WTC11 (cell line): ENCODE measurements around the gene SHOC2. TPM values are rescaled to one million over a fixed set of nuclear protein-coding genes. Genes with fewer than 3 reads are reported as not detected.

Experiments
- ATAC-seq: fragments of 200-7000 bp; cut with Tn5 transposase; 2 replicates; pipeline ENCODE4 v1.10.0; 2021; ENCODE audit warnings: mild to moderate bottlenecking, moderate library complexity
- CTCF ChIA-PET: fragments of 300-600 bp; sonication (Branson Sonifier 250); formaldehyde crosslinking; loops from one replicate; lab custom pipeline; 2021; ENCODE audit warnings: antibody characterized with exemption; lab: Charles Lee
- POLR2A ChIA-PET: fragments of 350-600 bp; sonication (Branson Sonifier 250); formaldehyde crosslinking; loops from one replicate; lab custom pipeline; 2021; ENCODE audit warnings: antibody characterized with exemption; lab: Charles Lee
- DNase-seq: peaks from one replicate; pipeline ENCODE4 v3.0.0; 2021; ENCODE audit warnings: low spot score
- H3K27ac Mint-ChIP-seq: 2 replicates; pipeline ENCODE4 v1.8.0; 2021; ENCODE audit warnings: mixed read lengths
- H3K27me3 Mint-ChIP-seq: 2 replicates; pipeline ENCODE4 v1.8.0; 2021; ENCODE audit warnings: low read depth, mild to moderate bottlenecking, moderate library complexity, mixed read lengths
- H3K36me3 Mint-ChIP-seq: 2 replicates; pipeline ENCODE4 v1.8.0; 2021; ENCODE audit warnings: mixed read lengths
- H3K4me1 Mint-ChIP-seq: 2 replicates; pipeline ENCODE4 v1.8.0; 2022; ENCODE audit warnings: mixed read lengths
- H3K4me3 Mint-ChIP-seq: 2 replicates; pipeline ENCODE4 v1.8.0; 2021; ENCODE audit warnings: mild to moderate bottlenecking, moderate library complexity, mixed read lengths
- H3K9me3 Mint-ChIP-seq: 2 replicates; pipeline ENCODE4 v1.8.0; 2021; ENCODE audit warnings: mixed read lengths
- CBFB ChIP-seq: sonication (generic); formaldehyde crosslinking; IDR thresholded peaks from 2 replicates; pipeline ENCODE4 v1.8.1; 2022; ENCODE audit warnings: mild to moderate bottlenecking, low read depth, missing genetic modification reagents
- E2F4 ChIP-seq: sonication (generic); formaldehyde crosslinking; IDR thresholded peaks from 2 replicates; pipeline ENCODE4 v1.8.1; 2022; ENCODE audit warnings: low read depth, mild to moderate bottlenecking, moderate library complexity, missing genetic modification reagents, borderline replicate concordance
- EMX1 ChIP-seq: fragments of 250-450 bp; sonication (Bioruptor Pico); IDR thresholded peaks from 2 replicates; pipeline ENCODE4 v1.8.0; 2021; ENCODE audit warnings: mild to moderate bottlenecking
- GTF2I ChIP-seq: fragments of 250-450 bp; sonication (Bioruptor Pico); conservative IDR thresholded peaks from 2 replicates; pipeline ENCODE4 v1.4.0; 2021; ENCODE audit warnings: mild to moderate bottlenecking
- IRF1 ChIP-seq: sonication (generic); formaldehyde crosslinking; IDR thresholded peaks from 2 replicates; pipeline ENCODE4 v1.8.0; 2023; ENCODE audit warnings: missing genetic modification reagents
- NFATC4 ChIP-seq: fragments of 250-450 bp; sonication (Bioruptor Pico); IDR thresholded peaks from 2 replicates; pipeline ENCODE4 v1.9.0; 2021; ENCODE audit warnings: mild to moderate bottlenecking
- NR1H2 ChIP-seq: sonication (generic); formaldehyde crosslinking; IDR thresholded peaks from 2 replicates; pipeline ENCODE4 v1.9.0; 2021; ENCODE audit warnings: mild to moderate bottlenecking, moderate library complexity, missing genetic modification reagents
- NR3C1 ChIP-seq: sonication (generic); formaldehyde crosslinking; conservative IDR thresholded peaks from 2 replicates; pipeline ENCODE4 v1.8.1; 2023; ENCODE audit warnings: low read depth, mild to moderate bottlenecking, missing genetic modification reagents
- PRRX2 ChIP-seq: fragments of 250-450 bp; sonication (Bioruptor Pico); IDR thresholded peaks from 2 replicates; pipeline ENCODE4 v1.8.0; 2021; ENCODE audit warnings: mild to moderate bottlenecking
- RELA ChIP-seq: sonication (generic); formaldehyde crosslinking; IDR thresholded peaks from 2 replicates; pipeline ENCODE4 v1.8.1; 2022; ENCODE audit warnings: missing genetic modification reagents, mild to moderate bottlenecking, borderline replicate concordance
- SOX15 ChIP-seq: fragments of 250-450 bp; sonication (Bioruptor Pico); IDR thresholded peaks from 2 replicates; pipeline ENCODE4 v1.9.0; 2021; ENCODE audit warnings: mild to moderate bottlenecking
- STAT6 ChIP-seq: sonication (generic); formaldehyde crosslinking; conservative IDR thresholded peaks from 2 replicates; pipeline ENCODE4 v1.8.1; 2023; ENCODE audit warnings: mild to moderate bottlenecking, low read depth, missing genetic modification reagents, moderate library complexity
- ZNF317 ChIP-seq: sonication (generic); formaldehyde crosslinking; IDR thresholded peaks from 2 replicates; pipeline ENCODE4 v1.8.1; 2023; ENCODE audit warnings: low read depth, mild to moderate bottlenecking, moderate library complexity, missing genetic modification reagents, borderline replicate concordance
- ZNF396 ChIP-seq: fragments of 250-450 bp; sonication (Bioruptor Pico); IDR thresholded peaks from 2 replicates; pipeline ENCODE4 v1.8.0; 2021; ENCODE audit warnings: mild to moderate bottlenecking, moderate library complexity, borderline replicate concordance
- ZNF423 ChIP-seq: fragments of 250-450 bp; sonication (Bioruptor Pico); IDR thresholded peaks from 2 replicates; pipeline ENCODE4 v2.1.2; 2022; ENCODE audit warnings: mild to moderate bottlenecking, moderate library complexity
- ZNF671 ChIP-seq: fragments of 250-450 bp; sonication (Bioruptor Pico); IDR thresholded peaks from 2 replicates; pipeline ENCODE4 v1.8.0; 2021; ENCODE audit warnings: mild to moderate bottlenecking
- total RNA-seq: library from RNA; stranded (reverse); gene quantifications from 3 replicates; pipeline ENCODE4 v1.2.3, GENCODE V29; 2021
- TF ChIP-seq, protein P1 (sequence below): sonication (generic); formaldehyde crosslinking; IDR thresholded peaks from 2 replicates; pipeline ENCODE4 v1.8.1; 2023; ENCODE audit warnings: mild to moderate bottlenecking, missing genetic modification reagents, borderline replicate concordance
- TF ChIP-seq, protein P2 (sequence below): sonication (generic); formaldehyde crosslinking; IDR thresholded peaks from 2 replicates; pipeline ENCODE4 v1.8.1; 2022; ENCODE audit warnings: mild to moderate bottlenecking, missing genetic modification reagents, moderate library complexity, borderline replicate concordance

The SHOC2 gene
- total RNA-seq, 1 experiment from 2014 or later: 21.6 TPM

GRCh38 chr10:110993024-110993693 is 73.8 kb downstream of the SHOC2 start:
- no peak for TF ChIP-seq ZNF423 (CRISPR knock-in tag)
- peaks cover 17% of the 10 kb centered on the region for H3K36me3 Mint-ChIP-seq
- no peak for ATAC-seq
- no peak for DNase-seq
- no peak overlapping the region for H3K27ac Mint-ChIP-seq
- H3K4me1 Mint-ChIP-seq: 0 out of 2 replicates have a peak, but pooled peaks cover 4% of the 10 kb centered on the region
- peaks cover 17% of the 10 kb centered on the region for H3K9me3 Mint-ChIP-seq
- POLR2A ChIA-PET: no interaction called here
- CTCF ChIA-PET: no interaction called here
- no peak overlapping the region for H3K4me3 Mint-ChIP-seq
- no peaks in the 10 kb centered on the region for H3K27me3 Mint-ChIP-seq

GRCh38 chr10:110994406-110995086 is 75.1 kb downstream of the SHOC2 start:
- no peak for TF ChIP-seq NR3C1 (CRISPR knock-in tag)
- no peak for TF ChIP-seq E2F4 (CRISPR knock-in tag)
- no peak for TF ChIP-seq NR1H2 (CRISPR knock-in tag)
- Mint-ChIP-seq H3K36me3 (peaks cover 11% of the 10 kb centered on the region), H3K4me1 (0 out of 2 replicates have a peak, but pooled peaks cover 4% of the 10 kb centered on the region), H3K9me3 (peaks cover 12% of the 10 kb centered on the region), H3K27ac (no peak overlapping the region), H3K4me3 (no peak overlapping the region), H3K27me3 (no peaks in the 10 kb centered on the region)
- ChIA-PET POLR2A (no interaction called here), CTCF (no interaction called here)
- ATAC-seq (no peak), DNase-seq (no peak)

DNA sequence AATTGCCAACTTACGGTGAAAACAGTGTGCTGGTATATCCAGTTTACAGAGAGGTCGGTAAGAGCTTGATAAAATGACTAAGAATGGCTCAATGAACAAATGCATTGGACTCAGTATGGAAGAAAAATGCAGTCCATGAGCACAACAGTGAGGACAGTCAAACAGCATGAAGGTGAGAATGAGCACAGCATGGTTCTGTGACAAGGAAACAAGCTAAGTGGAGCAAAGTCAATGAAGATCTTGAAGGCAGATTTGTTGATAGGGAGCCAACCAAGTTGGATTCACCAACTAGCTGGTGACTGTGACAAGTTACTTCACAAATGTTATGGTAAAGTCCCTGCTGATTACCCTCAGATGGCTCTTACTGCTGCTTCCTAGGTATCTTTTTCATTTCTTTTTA is 75.9 kb downstream of the SHOC2 start:
- Mint-ChIP-seq H3K27ac (no peak overlapping the region), H3K4me1 (0 out of 2 replicates have a peak, but pooled peaks cover 4% of the 10 kb centered on the region), H3K27me3 (no peaks in the 10 kb centered on the region), H3K4me3 (no peak overlapping the region), H3K9me3 (0 out of 2 replicates have a peak, but pooled peaks cover 5% of the 10 kb centered on the region), H3K36me3 (peaks cover 6% of the 10 kb centered on the region)
- CTCF ChIA-PET: interaction anchor here (1.2 kb wide), 1 partner anchor 81 kb away, joined by 4 read pairs; no protein-coding TSS in a partner anchor
- POLR2A ChIA-PET: no interaction called here
- ATAC-seq (no peak), DNase-seq (no peak)
- TF ChIP-seq ZNF423 (CRISPR knock-in tag) (no peak), CBFB (CRISPR knock-in tag) (no peak), NFATC4 (CRISPR knock-in tag) (no peak), EMX1 (CRISPR knock-in tag) (no peak), SOX15 (CRISPR knock-in tag) (no peak)

DNA sequence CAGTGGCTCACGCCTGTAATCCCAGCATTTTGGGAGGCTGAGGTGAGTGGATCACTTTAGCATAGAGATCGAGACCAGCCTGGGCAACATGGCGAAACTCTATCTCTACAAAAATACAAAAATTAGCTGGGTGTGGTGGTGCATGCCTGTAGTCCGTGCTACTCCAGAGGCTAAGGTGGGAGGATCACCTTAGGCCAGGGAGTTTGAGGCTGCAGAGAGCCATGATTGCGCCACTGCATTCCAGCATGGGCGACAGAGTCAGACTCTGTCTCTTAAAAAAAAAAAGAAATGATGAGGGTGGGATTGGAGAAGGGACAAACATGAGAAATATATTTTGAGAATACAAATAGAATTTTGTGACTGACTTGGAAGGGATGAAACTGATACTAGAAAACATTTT is 76.9 kb downstream of the SHOC2 start:
- no peak for DNase-seq
- Mint-ChIP-seq H3K9me3 (no peaks in the 10 kb centered on the region), H3K4me1 (0 out of 2 replicates have a peak, but pooled peaks cover 4% of the 10 kb centered on the region)
- TF ChIP-seq RELA (CRISPR knock-in tag): no peak
- TF ChIP-seq ZNF396 (CRISPR knock-in tag): no peak
- no peak for TF ChIP-seq GTF2I
- no peak for TF ChIP-seq ZNF317 (CRISPR knock-in tag)
- TF ChIP-seq IRF1 (CRISPR knock-in tag): no peak
- no peak for TF ChIP-seq PRRX2
- TF ChIP-seq ZNF423 (CRISPR knock-in tag): no peak
- TF ChIP-seq, protein P1, sequence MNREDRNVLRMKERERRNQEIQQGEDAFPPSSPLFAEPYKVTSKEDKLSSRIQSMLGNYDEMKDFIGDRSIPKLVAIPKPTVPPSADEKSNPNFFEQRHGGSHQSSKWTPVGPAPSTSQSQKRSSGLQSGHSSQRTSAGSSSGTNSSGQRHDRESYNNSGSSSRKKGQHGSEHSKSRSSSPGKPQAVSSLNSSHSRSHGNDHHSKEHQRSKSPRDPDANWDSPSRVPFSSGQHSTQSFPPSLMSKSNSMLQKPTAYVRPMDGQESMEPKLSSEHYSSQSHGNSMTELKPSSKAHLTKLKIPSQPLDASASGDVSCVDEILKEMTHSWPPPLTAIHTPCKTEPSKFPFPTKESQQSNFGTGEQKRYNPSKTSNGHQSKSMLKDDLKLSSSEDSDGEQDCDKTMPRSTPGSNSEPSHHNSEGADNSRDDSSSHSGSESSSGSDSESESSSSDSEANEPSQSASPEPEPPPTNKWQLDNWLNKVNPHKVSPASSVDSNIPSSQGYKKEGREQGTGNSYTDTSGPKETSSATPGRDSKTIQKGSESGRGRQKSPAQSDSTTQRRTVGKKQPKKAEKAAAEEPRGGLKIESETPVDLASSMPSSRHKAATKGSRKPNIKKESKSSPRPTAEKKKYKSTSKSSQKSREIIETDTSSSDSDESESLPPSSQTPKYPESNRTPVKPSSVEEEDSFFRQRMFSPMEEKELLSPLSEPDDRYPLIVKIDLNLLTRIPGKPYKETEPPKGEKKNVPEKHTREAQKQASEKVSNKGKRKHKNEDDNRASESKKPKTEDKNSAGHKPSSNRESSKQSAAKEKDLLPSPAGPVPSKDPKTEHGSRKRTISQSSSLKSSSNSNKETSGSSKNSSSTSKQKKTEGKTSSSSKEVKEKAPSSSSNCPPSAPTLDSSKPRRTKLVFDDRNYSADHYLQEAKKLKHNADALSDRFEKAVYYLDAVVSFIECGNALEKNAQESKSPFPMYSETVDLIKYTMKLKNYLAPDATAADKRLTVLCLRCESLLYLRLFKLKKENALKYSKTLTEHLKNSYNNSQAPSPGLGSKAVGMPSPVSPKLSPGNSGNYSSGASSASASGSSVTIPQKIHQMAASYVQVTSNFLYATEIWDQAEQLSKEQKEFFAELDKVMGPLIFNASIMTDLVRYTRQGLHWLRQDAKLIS (CRISPR knock-in tag): no peak
- no peak for TF ChIP-seq ZNF671
- TF ChIP-seq, protein P2, sequence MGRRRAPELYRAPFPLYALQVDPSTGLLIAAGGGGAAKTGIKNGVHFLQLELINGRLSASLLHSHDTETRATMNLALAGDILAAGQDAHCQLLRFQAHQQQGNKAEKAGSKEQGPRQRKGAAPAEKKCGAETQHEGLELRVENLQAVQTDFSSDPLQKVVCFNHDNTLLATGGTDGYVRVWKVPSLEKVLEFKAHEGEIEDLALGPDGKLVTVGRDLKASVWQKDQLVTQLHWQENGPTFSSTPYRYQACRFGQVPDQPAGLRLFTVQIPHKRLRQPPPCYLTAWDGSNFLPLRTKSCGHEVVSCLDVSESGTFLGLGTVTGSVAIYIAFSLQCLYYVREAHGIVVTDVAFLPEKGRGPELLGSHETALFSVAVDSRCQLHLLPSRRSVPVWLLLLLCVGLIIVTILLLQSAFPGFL (CRISPR knock-in tag): no peak
- no peak for TF ChIP-seq STAT6

More for the DNA sequence above, 76.9 kb downstream of the SHOC2 start:
- Mint-ChIP-seq H3K36me3 (peaks cover 4% of the 10 kb centered on the region; the same call in 1 of the 2 replicates), H3K4me3 (no peak overlapping the region), H3K27ac (no peak overlapping the region), H3K27me3 (no peaks in the 10 kb centered on the region)
- ChIA-PET POLR2A (no interaction called here), CTCF (interaction anchor here (1.2 kb wide), 1 partner anchor 80 kb away, joined by 4 read pairs; no protein-coding TSS in a partner anchor)
- ATAC-seq: no peak
